ENCODE data around the gene TMEM88. TPM values are rescaled to one million over a fixed set of nuclear protein-coding genes. Genes with fewer than 3 reads are reported as not detected.
A peak's percentile ranks its signal among the peaks of the same experiment; 100 is the strongest.

The TMEM88 gene
- total and polyA plus RNA-seq, 4 donors, result 6.3 to 19.6 (median 11.3) TPM

DNA sequence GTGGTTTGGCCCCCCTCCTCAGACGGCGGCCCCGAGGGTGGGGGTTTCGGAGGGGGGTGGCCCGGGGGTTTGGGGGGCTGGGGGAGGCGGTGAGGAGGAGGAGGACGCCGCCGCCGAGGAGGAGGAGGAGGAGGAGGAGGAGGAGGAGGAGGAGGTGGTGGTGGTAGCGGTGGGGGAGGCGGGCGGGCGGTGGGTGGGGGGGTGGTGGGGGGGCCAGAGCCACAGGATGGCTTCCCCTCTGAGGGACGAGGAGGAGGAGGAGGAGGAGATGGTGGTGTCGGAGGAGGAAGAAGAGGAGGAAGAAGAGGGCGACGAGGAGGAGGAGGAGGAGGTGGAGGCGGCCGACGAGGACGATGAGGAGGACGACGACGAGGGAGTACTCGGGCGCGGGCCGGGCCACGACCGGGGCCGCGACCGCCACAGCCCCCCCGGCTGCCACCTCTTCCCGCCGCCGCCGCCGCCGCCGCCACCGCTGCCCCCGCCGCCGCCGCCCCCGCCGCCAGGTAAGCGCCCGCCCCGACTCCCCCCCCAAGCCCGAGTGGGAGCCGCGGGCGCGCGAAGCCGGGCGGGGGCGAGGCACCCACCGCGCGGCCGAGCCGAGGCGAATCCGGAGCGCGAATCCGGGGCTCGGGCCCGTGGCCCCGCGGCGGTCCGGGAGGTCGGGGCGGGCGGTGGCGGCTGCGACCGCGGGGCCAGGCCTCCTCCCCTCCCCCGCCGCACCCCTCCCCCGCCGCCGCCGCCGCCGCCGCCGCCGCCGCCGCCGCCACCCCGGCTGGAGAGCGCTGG lies 29.9 kb downstream of the TMEM88 start:
- Histone ChIP-seq H3K36me3 (ENCODE audit: control insufficient read depth in 4 of 4, insufficient read depth in 4 of 4, low read length in 4 of 4) (peaks cover 0 to 14% (median 6%) of the 10 kb centered on the region in 4 donors), H3K9me3 (ENCODE audit: control insufficient read depth in 4 of 4, insufficient read depth in 3 of 4, low read length in 3 of 4) (no peaks in the 10 kb centered on the region), H3K27me3 (ENCODE audit: control insufficient read depth in 3 of 3, insufficient read depth in 3 of 3, low read length in 2 of 3) (no peaks in the 10 kb centered on the region), H3K27ac (ENCODE audit: low read depth in 1 of 2, low read length in 1 of 2) (peak overlapping the region; percentile 59 to 91), H3K4me3 (peak overlapping the region; percentile 63), H3K4me1 (ENCODE audit: control insufficient read depth in 5 of 5, insufficient read depth in 5 of 5, low read length in 5 of 5) (peaks cover 15 to 61% (median 23%) of the 10 kb centered on the region in 5 donors), H3K9ac (ENCODE audit: insufficient read depth in 1 of 2, low read length in 2 of 2) (peak overlapping the region in 1 of 2 donors; percentile 47)
- TF ChIP-seq, protein P1, sequence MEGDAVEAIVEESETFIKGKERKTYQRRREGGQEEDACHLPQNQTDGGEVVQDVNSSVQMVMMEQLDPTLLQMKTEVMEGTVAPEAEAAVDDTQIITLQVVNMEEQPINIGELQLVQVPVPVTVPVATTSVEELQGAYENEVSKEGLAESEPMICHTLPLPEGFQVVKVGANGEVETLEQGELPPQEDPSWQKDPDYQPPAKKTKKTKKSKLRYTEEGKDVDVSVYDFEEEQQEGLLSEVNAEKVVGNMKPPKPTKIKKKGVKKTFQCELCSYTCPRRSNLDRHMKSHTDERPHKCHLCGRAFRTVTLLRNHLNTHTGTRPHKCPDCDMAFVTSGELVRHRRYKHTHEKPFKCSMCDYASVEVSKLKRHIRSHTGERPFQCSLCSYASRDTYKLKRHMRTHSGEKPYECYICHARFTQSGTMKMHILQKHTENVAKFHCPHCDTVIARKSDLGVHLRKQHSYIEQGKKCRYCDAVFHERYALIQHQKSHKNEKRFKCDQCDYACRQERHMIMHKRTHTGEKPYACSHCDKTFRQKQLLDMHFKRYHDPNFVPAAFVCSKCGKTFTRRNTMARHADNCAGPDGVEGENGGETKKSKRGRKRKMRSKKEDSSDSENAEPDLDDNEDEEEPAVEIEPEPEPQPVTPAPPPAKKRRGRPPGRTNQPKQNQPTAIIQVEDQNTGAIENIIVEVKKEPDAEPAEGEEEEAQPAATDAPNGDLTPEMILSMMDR (IDR thresholded peaks at IDR 0.05; ENCODE audit: control extremely low read depth, extremely low read depth), result no peak
- 0 to 2% methylated on average over 6 to 78 of the region's 100 CpGs for WGBS, 2 donors
- DNase-seq (peak; percentile 16 to 53 (median 29)), ATAC-seq (ENCODE audit: insufficient read depth, low FRiP score) (no peak)

DNA sequence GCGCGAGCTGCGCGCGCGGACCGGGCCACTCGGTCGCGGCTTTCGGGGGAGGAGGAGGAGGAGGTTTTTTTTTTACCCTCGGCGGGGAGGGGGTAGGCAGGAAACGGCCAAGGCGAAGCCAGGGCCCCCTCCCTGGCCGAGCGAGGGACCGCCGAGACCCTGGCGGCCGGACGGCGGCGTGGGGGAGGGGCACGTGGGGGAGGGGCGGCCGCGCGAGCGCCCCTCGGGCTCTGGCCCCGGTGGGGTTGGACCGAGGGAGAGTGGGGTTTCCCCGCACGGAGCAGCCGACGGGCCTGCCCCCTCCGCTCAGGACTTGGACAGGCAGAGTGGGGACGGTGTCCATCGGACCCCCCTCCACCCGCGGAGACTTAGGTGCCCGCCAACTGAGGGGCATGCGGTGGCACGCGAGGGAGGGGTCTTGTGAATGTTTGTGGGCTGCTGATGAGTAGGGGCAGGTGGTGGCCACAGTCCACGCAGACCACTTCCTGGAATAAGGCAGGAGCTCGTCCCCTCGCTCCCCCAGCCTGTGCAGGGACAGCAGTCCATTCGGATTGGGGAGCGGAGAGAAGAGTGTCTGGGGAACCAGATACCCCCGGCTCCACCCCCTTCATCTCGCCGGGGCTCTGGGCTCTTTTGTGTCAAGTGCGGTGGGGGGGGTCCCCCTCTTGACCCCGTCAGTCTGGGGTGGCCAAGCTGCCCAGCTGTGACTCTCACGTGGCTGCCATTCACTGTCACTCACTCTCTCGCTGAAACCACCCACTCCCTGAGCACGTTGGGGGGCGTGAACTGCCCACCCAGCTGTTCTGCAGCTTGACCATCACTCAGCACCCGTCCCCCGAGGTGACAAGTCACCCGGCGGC lies 30.7 kb downstream of the TMEM88 start:
- Histone ChIP-seq H3K36me3 (ENCODE audit: control insufficient read depth in 4 of 4, insufficient read depth in 4 of 4, low read length in 4 of 4) (peaks cover 0 to 11% (median 8%) of the 10 kb centered on the region in 4 donors), H3K27me3 (ENCODE audit: control insufficient read depth in 3 of 3, insufficient read depth in 3 of 3, low read length in 2 of 3) (no peaks in the 10 kb centered on the region), H3K4me3 (peak overlapping the region; percentile 46), H3K4me1 (ENCODE audit: control insufficient read depth in 5 of 5, insufficient read depth in 5 of 5, low read length in 5 of 5) (peaks cover 15 to 69% (median 28%) of the 10 kb centered on the region in 5 donors), H3K27ac (ENCODE audit: low read depth in 1 of 2, low read length in 1 of 2) (peak overlapping the region; percentile 59 to 86), H3K9me3 (ENCODE audit: control insufficient read depth in 4 of 4, insufficient read depth in 3 of 4, low read length in 3 of 4) (no peaks in the 10 kb centered on the region), H3K9ac (ENCODE audit: insufficient read depth in 1 of 2, low read length in 2 of 2) (peak overlapping the region; percentile 28 to 81)
- WGBS, 2 donors, result 1% methylated on average over 36 to 64 of the region's 64 CpGs
- DNase-seq (peak; percentile 86 to 90 (median 87)), ATAC-seq (ENCODE audit: insufficient read depth, low FRiP score) (no peak)
- TF ChIP-seq, protein P1 (IDR thresholded peaks at IDR 0.05; ENCODE audit: control extremely low read depth, extremely low read depth), result no peak

DNA sequence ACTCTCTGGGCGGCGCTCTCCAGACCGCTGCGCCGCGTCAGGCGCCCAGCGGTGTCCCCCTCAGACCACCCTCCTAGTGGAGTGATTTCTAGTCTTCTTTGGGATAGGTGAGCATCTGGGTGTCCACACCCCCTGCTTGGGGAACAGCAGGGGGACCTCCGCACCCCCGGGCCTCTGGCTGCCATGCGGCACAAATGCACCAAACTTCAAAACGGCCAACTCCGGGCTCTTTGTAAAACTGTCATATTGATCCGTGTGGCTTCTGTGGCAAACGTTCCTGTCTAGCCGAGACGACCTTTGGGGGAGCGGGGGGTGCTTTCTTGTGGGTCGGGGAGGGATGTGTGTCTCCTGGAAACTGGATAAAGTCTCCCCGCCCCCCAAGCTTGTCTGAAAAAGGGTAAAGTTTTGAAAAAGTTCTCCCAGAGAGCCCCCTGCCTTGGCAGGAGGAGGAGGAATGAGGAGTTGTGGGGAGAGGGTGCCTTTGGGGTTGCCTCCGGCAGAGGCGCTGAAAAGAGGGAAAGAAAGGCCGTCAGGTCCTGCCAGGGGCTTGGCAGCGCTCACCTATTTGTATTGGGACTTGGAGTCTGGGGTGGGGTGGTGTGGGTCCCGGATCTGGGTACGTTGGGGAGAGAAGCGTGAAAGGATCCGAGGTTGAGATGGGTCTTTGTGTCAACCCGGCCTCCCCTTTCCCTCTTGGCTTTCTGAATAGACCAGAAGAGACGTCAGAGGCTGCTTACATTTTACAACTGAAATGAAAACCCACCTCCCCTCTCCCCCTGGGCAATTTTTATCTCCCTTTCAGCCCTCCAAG lies 31.6 kb downstream of the TMEM88 start:
- no peak for ATAC-seq (ENCODE audit: insufficient read depth, low FRiP score)
- Histone ChIP-seq H3K27ac (ENCODE audit: low read depth in 1 of 2, low read length in 1 of 2) (peak overlapping the region; percentile 40 to 86), H3K9me3 (ENCODE audit: control insufficient read depth in 4 of 4, insufficient read depth in 3 of 4, low read length in 3 of 4) (no peaks in the 10 kb centered on the region), H3K36me3 (ENCODE audit: control insufficient read depth in 4 of 4, insufficient read depth in 4 of 4, low read length in 4 of 4) (peaks cover 0 to 16% (median 12%) of the 10 kb centered on the region in 4 donors), H3K4me1 (ENCODE audit: control insufficient read depth in 5 of 5, insufficient read depth in 5 of 5, low read length in 5 of 5) (peaks cover 15 to 69% (median 29%) of the 10 kb centered on the region in 5 donors), H3K9ac (ENCODE audit: insufficient read depth in 1 of 2, low read length in 2 of 2) (peak overlapping the region; percentile 28 to 81), H3K27me3 (ENCODE audit: control insufficient read depth in 3 of 3, insufficient read depth in 3 of 3, low read length in 2 of 3) (no peaks in the 10 kb centered on the region), H3K4me3 (peak overlapping the region; percentile 46)
- peak; percentile 68 to 78 (median 68) for DNase-seq
- TF ChIP-seq, protein P1 (IDR thresholded peaks at IDR 0.05; ENCODE audit: control extremely low read depth, extremely low read depth), result no peak
- 1 to 2% methylated on average over 30 of the region's 30 CpGs for WGBS, 2 donors
